Coronary artery (tissue), 2 donors: Measurements from ENCODE around the gene RTEL1.

Experiments
- DNase-seq: peaks from one replicate; pipeline ENCODE4 v3.0.0-alpha.2; 2017; ENCODE audit warnings: low spot score
- H3K27ac ChIP-seq, 2 donors: fragments of 200-600 bp; sonication (generic); one replicate each; pipeline ENCODE4 v1.5.1; 2016 to 2019
- H3K4me3 ChIP-seq: fragments of 200-600 bp; sonication (generic); 2 replicates; pipeline ENCODE4 v1.5.1; 2016; ENCODE audit warnings: mild to moderate bottlenecking, moderate library complexity
- CTCF ChIP-seq: fragments of 200-600 bp; sonication (generic); IDR thresholded peaks from one replicate; pipeline ENCODE4 v1.5.1; 2019; ENCODE audit warnings: antibody characterized with exemption

Gene RTEL1

GRCh38 chr20:63701051-63701328 is 42.9 kb downstream of the RTEL1 start:
- H3K27ac ChIP-seq, result no peak overlapping the region
- no peak overlapping the region for H3K4me3 ChIP-seq
- no peak for DNase-seq
- no peak for TF ChIP-seq CTCF

- no peak for TF ChIP-seq CTCF
- Histone ChIP-seq H3K4me3 (no peak overlapping the region), H3K27ac (no peak overlapping the region)
- peak; percentile 73 for DNase-seq
Measured at GRCh38 chr20:63701329-63702035, 43.4 kb downstream of the RTEL1 start.

- no peak overlapping the region for H3K27ac ChIP-seq
- peak; percentile 65 for DNase-seq
- TF ChIP-seq CTCF, result no peak
- no peak overlapping the region for H3K4me3 ChIP-seq
Measured at GRCh38 chr20:63702036-63702665, 44.0 kb downstream of the RTEL1 start.

GRCh38 chr20:63702751-63703470 is 44.8 kb downstream of the RTEL1 start:
- DNase-seq, result peak; percentile 68
- no peak for TF ChIP-seq CTCF
- H3K4me3 ChIP-seq, result no peak overlapping the region
- H3K27ac ChIP-seq, result no peak overlapping the region

- Histone ChIP-seq H3K27ac (no peak overlapping the region), H3K4me3 (no peak overlapping the region)
- no peak for TF ChIP-seq CTCF
- peak; percentile 73 for DNase-seq
Measured at GRCh38 chr20:63703471-63703975, 45.4 kb downstream of the RTEL1 start.

GRCh38 chr20:63703976-63704748 is 46.0 kb downstream of the RTEL1 start:
- DNase-seq, result peak; percentile 62
- H3K4me3 ChIP-seq, result no peak overlapping the region
- no peak overlapping the region for H3K27ac ChIP-seq
- no peak for TF ChIP-seq CTCF
